NCI-H1417 treated with DMSO at 0.1 percent for 48 hours (cell line): ENCODE results near the gene ADI1.
"Not testable (repeated sequence)": the region's sequence is repeated elsewhere in the genome, so short reads cannot be mapped to it uniquely, and the experiment has no call there.

Experiments used
- DNase-seq: peaks from one replicate; lab custom pipeline; 2025; lab: John Stamatoyannopoulos, UW

ADI1 gene

DNA sequence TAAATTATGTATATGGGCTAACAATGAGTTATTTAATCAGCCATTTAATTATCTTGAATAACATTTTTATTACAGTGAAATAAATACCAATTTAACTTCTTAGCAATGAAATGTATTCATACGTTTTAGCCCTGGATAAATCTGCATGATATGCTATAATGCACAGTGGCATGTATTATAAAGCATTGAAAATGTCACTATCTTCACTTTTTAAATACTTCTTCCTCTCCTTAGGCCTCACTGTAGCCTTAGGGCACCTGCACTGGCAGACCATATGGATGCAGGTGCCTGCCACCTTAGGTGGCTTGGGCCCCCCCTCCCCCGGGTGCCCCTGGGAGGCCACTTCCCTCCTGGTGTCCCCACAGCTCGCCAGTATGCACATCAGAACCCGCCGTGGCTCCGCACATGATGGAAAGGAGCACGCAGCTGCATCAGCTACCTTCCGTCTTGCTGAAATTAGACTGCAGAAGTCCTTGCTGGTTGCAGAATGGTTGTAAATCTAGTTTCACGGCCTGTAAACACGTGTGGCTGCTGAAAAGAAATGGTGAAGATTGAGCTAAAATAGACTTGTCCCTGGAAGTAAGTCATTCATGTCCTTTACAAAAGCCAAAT, 56.7 kb downstream of the ADI1 start:
- no peak for DNase-seq

DNA sequence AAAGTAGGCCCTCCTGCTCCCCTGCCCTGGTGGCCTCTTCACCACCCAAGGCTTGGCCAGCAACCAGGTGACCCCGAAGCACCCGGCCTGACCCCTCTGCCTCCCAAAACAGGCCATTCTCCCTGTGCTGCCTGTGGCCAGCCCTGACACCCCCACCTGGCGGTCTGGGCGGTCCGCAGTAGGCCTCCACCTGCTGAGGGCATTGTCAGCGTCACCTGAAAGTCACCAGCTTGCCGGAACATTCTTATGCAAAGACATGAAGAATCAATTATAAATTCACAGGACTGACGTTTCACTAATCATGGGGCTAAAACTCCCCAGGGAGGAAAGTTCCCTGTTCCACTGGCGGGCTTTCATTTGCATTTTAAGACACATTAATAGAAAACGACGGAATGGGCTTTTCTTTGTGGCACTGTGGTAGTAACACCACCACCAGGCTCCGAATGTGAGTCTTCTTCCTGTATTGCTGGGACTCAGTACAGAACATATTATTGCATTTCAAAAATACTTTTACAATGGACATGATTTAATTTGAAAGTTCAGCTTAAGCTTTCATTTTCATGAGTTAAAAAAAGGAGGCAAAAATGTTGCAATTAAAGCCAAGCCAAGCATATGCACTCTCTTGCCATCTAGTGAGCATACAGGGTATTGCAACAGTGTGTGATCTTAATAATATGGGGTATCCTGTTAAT, 57.4 kb downstream of the ADI1 start:
- DNase-seq = no peak

DNA sequence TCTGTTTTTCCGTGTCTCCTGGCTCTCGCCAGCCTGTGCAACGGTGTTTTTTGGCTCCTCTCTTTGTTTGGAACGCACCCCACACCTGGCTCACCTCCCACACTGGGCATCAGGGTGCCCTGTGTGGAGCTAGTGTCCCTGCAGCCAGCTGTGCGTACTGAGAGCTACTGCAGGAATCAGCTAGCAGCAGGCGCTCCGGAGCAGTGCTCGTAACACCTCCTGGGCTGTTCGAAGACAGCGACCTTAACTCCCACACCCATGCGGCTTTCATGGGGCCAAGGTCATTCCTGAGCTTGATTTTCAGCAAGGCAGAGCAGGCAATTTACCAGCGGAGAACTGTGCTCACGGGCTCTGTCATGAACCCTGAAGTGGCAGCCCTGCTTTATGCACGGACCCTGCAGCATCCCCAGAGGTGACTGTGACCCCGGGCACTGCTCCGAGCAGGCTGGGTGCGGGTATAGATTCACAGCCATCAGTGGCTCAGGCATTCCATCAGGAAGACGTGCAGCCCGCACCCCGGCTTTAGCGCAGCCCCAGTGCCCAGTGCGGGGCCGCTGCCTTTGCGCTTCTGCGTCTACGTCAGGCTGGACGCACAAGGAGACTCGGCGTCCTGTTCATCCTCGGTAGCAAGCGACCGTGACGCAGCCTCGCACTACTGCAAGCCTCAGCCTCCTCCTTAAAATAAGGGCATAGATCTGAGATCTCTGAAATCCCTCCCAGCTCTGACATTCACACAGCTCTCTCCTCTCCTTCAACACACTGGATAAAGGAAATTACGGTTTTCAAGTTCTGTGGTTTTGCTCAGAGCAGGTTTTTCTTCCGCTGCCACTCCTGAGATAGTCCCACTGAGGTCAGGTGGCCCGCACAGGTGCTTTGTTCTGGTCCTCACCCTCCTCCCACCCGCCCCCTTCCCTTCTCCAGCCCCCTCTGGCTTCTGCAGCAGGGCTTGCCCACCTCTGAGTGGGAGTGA, 58.2 kb downstream of the ADI1 start:
- no peak for DNase-seq

DNA sequence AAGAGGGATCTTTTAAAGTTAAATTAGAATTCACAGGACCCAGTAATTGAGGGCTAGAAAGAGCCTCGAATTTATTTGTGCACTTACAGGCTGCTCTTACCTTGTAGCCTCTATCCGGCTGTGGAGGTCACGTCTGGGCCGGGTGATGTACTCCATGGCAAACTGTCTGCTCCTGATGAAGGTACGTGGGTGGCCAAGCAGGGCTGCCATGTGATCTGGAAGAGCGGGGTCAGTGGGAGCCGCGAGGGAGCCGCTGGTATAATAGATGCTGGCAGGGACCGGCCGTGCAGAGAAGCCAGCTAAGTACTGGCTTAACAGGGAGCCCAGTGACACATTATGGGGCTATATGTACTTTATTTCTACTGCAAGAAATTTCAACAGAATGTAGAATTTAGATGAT, 59.2 kb downstream of the ADI1 start:
- no peak for DNase-seq

DNA sequence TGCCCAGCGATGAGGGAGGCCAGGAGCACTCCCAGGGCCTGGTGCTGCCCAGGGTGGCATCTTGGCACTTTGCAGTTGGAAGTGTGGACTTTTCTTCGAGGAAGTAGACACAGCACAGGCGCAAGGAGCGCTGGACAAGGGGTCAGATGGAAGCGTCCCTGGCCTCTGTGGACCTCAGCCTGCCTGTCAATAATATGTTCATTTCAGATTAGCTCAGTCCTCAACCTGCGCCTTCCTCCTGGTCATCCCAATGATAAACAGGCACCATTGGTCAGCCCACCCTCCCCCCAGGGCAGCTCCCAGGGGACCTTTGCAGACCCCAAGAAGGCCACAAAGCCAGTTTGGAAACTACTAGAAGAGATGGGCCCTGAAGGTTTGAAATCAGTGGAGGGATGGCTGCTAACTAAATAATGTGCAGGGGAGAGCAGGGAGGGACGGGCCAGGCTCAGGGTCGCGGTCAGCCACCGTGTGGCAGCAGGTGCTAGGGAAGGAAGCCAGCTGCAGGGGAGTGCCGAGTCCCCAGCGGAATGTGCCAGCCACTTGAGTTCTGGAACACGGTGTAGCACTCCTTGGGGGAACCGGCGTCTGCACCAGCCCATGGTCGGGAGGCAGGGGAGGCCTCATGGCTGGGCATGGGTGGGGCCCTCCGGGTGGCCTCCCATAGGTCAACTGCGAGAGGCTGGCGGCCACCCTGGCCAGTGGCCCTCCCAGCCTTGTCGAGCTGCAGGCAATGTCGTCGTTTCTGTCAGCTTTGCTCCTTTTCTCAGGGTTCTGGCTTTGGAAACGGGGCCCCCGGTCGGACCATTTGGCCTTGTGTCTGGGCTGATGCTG, 59.9 kb downstream of the ADI1 start:
- no peak for DNase-seq

DNA sequence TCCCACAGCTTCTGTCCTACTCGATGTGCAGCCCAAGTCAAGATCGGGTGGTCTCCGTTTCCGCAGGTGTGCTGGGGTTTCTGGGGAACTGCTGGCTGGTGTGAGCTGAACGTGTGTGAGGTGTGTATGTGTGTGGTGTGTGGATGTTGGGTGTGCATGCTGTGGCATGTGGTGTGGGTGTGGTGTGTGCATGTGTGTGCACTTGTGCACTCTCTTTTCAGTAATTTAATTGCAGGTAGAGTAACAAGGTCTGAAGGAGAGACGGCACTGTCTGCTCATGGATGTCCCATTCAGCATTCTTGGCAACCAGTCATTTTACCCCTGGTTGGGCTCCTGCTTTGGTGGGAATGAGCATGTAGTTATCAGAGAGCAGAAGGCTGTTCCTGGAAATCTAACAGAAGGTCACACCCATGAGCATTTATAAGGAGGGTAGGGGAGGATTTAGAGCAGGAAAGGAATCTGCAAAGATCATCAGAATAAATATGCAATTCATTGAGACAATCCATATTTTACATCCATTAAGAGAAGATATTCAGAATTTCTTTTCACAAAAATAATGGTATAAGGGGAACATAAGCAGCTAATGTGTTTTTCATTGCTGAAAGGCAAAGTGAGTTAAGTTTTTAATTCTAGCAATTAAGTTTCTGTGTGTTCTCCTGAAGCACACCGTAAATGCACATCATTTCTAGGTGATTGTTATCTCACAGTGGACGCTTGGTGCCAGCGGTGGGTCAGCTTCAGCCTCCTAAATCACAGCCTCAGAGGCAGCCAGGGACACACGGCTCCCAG, 60.7 kb downstream of the ADI1 start:
- DNase-seq = no peak

DNA sequence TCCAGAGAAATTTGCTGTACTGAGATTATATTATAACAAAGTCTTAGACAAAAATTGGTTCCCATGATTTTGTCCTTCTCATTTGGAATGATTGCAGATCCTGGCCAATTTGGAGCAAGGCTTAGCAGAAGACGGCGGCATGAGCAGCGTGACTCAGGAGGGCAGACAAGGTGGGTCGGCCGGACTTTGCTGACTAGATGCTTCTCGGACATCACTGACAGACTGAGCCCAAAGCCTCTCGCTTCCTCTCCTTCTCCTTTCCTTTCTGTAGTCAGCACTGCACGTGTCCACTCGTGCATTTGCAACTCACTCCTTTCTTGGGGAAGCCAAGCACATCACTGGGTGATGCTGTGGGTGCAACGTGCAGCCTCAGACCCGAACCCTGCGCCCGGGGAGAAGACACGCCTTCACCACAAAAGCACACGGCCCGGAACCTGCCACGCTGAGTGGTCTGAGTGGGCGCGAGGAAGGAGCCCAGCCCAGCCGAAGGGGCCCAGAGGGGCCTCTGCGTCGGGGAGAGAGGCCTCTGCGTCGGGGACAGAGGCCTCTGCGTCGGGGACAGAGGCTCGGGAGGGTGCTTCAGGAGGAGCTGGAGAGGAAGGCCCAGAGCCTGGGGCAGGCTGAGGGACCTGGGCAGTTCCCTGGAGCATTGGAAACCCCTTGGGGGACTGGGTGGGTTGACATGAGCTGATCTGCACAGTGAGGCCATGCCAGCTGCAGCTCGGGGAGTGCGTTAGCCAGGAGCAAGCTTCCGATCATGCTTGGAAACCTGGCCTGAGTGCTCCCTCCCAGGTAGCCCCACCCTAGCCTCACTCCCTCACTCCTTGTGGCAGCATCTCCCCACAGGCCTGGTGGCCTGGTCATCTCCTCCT, 61.6 kb downstream of the ADI1 start:
- DNase-seq = no peak

DNA sequence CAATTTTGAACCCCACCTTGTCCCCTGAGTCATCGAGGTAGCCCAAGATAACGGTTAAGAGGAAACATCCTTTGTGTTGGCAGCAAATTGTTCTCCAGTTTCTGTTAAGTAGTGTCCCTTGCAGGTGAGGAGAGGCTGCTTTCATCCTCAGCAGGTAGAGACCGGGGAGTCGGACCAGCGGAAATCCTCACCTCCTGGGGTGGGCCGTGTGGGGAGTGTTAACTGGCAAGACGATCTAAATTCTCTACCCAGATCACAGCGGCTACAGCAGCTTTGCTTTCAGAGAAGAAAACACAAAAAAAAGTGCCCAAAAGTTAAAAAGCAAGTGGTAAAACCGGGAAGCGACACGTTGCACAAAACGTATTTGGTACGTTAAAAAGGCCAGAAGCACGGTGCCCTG, 63.2 kb downstream of the ADI1 start:
- no peak for DNase-seq

DNA sequence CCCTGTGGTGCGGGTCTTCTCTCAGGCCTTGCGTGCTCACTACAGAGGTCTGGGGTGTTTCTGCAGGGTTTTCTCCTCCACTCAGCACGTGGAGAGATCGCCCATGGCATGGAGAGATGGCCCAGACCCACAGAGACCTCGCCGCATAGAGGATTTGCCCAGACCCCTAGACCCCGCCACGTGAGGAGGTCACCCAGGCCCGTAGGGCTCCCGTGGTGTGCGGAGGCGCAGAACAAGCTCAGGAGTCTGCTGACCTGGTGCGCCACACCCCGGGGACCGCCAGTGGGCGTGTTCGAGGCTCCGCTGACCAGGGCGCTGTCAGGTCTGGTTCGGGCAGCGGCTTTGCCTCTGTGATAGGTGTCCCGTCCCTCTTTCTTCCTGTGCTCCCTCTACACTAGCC, 64.5 kb downstream of the ADI1 start:
- no peak for DNase-seq

DNA sequence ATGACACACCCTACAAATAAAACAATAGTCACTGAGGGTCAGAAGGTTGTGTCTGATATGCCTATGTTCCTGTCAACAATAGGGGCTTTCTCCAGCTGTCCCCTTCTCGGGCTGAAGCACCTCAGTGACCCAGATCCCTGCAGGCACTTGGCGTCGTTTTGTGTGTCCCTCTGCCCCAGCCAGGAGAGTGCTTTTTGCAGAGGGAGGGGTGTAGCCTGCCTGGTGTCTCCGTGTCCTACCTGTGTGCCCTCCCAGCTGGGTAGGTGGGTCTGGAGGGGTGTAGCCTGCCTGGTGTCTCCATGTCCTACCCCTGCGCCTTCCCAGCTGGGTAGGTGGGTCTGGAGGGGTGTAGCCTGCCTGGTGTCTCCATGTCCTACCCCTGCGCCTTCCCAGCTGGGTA, 65.3 kb downstream of the ADI1 start:
- DNase-seq = not testable (repeated sequence)

DNA sequence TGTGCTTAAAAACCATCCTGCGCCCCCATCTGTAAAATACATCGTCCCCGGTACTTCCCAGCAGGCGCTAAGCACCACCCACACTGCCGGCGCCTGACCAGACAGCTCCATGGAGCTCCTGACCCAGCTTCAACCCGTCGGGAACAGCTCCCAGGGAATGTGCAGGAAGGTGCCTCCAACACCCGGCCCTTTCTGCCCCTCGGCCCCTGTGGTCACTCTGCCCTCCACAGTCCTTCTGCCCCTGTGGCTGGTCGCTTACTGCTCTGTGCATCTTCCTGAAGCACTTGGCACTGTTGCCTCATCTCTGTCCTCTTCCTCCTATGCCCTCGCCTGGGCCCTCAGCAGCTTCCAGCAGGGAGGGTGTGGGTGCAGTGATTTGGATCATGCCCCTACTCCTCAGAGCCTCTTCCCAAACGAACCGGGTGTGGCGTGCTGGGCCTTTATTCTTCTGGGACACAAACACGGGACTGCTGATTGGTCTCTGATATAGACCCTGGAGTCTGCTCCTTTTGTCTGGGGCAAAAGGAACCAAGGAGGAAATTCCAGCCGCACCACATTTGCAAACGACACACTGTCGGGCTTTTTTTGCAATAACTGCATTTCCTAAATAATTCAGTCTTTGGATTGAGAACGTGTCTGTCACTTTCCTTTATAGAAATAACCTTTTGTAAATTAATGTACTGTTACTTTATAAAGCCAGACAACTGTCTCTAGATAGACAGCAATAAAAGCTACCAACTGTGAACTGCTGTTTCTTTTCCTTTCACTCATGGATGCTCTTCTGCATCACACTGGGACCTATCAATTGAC, 65.9 kb downstream of the ADI1 start:
- DNase-seq = no peak

DNA sequence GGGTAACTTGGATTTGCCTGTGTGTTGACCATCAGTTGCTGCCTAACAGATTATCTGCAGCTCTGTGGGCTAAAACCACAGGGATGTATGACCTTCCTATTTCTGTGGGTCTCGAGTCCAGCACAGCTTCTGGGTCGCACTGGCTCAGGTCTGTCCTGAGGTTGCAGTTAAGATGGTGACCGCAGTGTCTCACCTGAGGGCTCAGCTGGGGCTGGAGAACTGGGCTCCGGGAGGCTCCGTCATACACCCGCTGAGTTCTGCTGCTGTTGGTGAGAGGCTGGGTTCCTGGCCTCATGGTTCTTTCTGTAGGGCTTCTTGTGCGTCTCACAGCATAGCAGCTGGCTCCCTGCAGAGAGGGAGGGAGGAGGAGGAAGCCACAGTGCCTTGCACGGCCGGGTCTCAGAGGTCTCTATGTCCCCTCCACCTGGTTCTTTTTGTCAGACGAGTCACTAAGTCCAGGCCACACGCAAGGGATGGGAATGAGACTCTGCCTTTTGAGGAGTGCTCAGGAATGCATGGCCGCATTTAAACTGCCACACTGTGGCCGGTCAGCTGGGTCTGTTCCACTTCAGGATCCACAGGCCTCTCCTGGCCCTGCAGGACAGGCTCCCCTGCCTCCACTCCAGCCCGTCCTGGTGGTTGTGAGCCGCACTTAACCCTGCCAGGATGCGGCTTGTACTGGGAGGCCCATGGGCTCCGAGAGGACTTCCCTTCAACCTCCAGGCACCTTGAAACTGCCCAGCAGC, 67.2 kb downstream of the ADI1 start:
- DNase-seq = no peak

DNA sequence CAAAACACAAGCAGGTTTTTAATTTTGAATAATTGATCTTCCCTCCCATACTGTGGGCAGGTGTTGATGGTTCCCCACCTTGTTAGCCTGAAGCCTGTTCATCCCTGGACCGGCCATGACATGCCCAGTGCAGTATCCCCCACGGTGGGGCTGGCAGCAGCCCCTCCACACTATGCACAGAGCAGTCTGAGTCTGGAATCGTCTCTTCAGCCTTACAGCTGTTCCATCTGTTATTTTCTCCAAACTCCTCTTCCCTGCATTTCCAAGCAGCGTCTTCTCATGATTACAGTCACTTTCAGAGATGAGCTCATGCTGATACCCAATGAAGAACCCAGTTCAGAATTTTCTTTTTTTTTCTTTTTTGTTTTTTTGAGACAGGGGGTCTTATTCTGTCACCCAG, 68.2 kb downstream of the ADI1 start:
- DNase-seq = no peak

DNA sequence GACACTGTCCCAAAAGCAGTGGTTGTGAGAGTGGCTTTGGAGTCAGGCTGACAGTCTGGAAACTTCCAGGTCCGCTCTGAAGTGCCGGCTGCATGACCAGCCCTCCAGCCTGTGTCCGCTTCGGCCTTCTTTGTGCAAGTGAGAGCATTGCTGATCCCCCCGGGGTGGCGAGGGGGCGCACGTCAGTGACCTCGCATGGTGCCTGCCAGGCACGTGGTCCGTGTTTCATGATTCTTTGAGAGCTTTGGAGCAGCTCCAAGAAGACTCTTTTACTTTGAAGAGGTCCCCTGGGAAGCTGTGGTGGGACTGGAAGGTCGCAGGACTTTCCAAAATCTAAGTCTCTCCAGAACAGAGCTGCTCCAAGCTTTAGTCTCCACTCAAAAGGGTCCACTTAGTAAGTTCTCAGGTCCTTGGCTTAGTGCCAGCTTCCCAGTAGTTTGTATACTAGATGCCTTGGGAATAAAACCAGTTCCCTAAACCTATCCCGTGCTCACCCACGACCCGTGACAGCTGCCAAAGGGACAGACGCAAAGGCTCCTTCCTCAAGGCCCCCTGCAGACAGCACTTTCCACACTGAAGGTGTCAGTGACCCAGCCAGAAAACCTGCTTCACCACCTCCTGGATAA, 68.8 kb downstream of the ADI1 start:
- no peak for DNase-seq

DNA sequence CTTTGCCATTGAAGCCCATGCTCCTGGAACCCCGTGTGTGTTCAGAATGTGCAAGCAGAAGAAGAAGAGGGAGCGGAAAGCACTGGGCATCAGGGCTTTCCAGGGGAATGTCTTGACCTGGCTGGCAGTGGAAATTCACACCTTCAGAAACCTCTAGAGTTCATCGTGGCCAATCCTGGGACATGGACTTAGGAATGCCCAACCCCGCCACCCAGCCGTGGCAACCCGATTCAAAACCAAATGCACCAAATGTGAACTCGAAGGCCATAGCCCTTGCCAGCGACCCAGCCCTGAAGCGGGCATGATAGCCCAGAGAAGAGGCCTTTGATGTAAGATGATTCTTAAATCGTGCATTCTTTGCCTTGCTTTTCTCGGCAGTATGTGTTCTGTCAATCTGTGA, 69.4 kb downstream of the ADI1 start:
- DNase-seq = no peak

DNA sequence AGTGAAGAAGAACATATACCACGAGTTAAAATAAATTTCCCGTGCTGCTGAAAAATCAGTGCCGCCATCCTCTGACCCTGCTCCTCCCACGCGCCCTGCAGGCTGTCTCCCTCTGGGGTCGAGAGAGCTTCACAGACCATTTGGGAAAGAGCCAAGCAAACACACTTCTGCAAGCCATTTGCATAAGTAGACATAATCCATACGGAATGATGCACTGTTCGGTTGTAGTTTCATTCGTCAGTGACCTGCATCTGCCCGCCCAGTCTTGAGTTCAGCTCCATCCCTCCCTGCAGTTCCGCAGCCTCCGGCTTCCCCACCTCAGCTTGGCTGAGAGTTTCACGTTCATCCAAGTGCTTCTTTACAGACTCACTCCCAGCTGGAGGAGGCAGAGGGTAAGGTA, 70.2 kb downstream of the ADI1 start:
- DNase-seq = no peak

DNA sequence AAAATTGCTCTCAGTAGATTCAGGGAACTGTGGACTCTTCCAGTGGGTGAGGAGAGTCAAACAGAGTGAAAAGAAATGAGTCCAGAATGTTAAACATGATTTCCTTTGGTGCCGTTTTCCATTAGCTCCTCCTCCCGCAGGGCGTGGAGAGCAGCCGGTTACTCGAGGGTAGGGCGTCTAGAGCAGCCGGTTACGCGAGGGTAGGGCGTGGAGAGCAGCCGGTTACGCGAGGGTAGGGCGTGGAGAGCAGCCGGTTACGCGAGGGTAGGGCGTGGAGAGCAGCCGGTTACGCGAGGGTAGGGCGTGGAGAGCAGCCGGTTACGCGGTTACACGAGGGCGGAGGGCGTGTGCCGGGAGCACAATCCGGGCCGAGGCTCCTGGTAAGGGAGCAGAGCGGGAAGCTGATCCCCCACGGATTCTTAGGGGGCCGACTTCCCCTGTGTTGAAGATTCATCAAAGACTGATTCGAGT, 70.9 kb downstream of the ADI1 start:
- DNase-seq = not testable (repeated sequence)

DNA sequence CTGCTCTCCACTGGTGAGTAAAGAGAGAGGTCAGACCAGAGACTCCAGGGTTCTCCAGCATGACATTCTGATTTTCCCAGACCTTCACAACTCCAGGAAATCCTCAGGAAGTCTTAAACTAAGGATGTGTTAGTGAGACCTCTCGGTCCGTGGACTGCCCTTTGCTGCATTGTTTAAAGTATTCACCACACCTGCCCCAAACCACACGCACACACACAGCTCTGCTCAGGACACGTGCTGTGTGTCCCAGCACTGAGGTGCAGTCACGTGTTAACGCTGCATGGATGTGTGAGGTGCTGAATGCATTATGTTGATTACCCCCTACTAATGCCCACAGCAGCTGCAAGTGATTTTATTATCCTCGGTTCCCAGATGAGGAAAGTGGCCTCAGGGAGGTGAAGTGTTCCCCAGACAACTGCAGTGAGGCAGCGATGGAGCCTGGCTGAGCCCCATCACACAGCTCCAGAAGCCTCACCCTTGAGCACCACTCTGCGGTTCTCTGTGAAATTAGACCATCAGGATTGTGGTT, 71.5 kb downstream of the ADI1 start:
- no peak for DNase-seq
